Stimulated activated CD8-positive, alpha-beta memory T cell treated with anti-CD3 and anti-CD28 coated beads, Interleukin-15, amount 100 ng/mL, for 48 hours (primary cell): Measurements from ENCODE around the gene ZNF677.
"Not testable (repeated sequence)": the region's sequence is repeated elsewhere in the genome, so short reads cannot be mapped to it uniquely, and the experiment has no call there.

ENCODE experiments used
- DNase-seq, 2 donors: peaks; one replicate each; pipeline ENCODE4 v3.0.0-alpha.2; 2020; ENCODE audit warnings: low read depth in 2 of 2

ZNF677 gene

DNA sequence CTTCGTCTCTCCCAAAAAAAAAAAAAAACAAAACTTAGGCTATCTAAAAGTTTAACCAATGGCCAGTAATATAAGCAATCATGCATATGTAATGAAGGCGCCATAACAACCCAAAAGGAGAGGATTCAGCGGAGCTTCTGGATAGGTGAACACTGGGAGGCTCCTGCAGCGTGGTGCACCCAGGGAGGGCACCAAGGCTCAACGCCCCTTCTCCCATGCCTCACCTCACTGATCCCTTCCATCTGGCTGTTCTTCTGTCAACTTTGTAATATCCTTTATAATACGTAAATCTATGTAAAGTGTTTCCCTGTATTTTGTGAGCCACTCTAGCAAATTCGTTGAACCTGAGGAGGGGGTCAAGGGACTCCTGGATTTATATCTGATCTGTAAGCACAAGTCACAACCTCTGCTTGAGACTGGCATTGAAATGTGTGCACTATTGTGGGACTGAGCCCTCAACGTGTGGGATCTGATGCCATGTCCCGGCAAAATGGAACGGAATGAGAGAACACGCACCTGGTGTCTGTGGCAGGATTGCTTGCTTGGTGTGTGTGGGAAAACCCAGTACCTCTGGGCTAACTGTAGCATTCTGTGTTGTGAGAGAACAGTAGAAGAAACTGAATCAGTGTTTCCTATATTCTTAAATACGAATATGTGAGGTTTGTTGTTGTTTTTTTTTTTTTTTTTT lies 61.0 kb downstream of the ZNF677 start:
- no peak for DNase-seq

DNA sequence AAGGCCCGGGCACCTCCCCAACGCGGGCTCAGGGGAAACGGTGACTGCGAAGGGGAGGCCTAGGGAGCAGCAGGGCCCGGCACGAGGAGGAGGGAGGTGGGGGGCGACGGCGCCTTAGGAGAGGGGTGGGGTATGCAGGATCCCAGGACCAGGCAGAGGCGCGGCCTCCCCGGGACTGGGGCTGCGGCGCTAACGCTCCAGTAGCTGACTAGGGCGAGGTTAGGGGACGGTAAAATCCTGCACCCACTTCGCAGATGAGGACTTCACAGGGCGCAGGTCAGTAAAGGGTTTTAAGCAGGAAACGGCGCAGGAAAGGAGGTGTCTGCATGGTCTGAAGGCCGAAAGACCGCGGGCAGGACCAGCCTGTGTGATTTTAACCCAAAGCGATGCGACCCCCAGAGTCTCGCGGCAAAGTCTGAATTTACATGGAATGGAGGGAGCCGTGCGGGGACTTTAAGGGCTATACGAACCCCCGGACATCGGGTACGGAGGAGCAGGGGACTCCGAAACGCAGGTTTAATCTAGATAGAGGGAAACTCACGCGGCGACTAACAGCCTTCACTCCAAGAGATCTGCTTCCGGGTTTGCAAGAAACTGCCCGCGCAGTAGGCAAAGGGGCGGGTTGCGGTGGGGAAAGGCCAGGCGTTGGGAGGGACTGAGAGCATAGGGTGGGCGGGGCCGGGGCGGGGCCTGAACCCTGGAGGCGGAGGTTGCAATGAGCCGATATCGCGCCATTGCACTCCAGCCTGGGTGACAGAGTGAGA lies 61.7 kb downstream of the ZNF677 start, which contains the start of gene ZNF665:
Gene ZNF665 (minus strand): TSS at position 588 of the 764 bp plus-strand sequence. CDS start 10,460 bp downstream, outside the sequence.
- peak; percentile 64 to 70 for DNase-seq

DNA sequence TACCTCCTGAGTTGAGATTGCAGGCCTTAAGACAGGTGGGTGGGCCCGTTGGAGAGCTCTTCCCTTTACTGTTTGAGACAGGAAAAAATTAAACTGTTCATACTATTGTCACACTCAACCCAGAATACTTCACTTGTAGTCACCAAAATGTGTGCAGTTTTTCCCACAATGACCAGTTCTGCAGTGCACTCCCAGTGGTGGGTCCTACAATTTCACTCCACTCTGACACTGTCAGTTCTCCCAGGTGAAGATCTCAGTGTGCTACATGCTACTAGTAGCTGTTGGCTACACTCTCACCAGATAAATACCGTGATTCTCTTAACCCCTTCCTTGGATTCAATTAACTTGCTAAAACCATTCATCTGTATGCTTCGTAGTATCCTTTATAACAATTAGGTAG lies 64.4 kb downstream of the ZNF677 start:
- DNase-seq, result no peak

DNA sequence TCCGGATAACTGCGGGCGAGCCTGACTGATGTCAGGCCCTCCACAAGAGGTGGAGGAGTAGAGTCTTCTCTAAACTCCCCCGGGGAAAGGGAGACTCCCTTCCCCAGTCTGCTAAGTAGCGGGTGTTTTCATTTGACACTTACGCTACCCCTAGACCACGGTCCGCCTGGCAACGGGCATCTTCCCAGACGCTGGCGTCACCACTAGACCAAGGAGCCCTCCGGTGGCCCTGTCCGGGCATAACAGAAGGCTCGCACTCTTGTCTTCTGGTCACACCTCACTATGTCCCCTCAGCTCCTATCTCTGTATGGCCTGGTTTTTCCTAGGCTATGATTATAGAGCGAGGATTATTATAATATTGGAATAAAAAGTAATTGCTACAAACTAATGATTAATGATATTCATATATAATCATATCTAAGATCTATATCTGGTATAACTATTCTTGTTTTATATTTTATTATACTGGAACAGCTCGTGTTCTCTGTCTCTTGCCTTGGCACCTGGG lies 64.9 kb downstream of the ZNF677 start:
- not testable (repeated sequence) for DNase-seq
